ENCODE measurements around the gene FNDC7. TPM values are rescaled to one million over a fixed set of nuclear protein-coding genes. Genes with fewer than 3 reads are reported as not detected.

The FNDC7 gene
- total and polyA plus RNA-seq, 9 of the 15 experiments (the other 6 are each of a cell fraction or from before 2014, with no cell fraction given) = not detected

- TF ChIP-seq MLX (CRISPR knock-in tag; conservative IDR thresholded peaks at IDR 0.05) = no peak
- TF ChIP-seq PRPF4 (IDR thresholded peaks at IDR 0.05; ENCODE audit: insufficient read depth, low read depth, low read length, poor library complexity, severe bottlenecking) = no peak
- TF ChIP-seq ZNF12 (CRISPR knock-in tag; IDR thresholded peaks at IDR 0.05) = no peak
- TF ChIP-seq BRCA1 (IDR thresholded peaks at IDR 0.05) = no peak
- no peak for TF ChIP-seq BRCA1 (CRISPR knock-in tag; IDR thresholded peaks at IDR 0.05)
- no peak for TF ChIP-seq ZFP91 (CRISPR knock-in tag; IDR thresholded peaks at IDR 0.05)
- TF ChIP-seq TEAD4 (IDR thresholded peaks at IDR 0.05; ENCODE audit: low read length) = no peak
- no peak for TF ChIP-seq TEAD4 (CRISPR knock-in tag; IDR thresholded peaks at IDR 0.05; ENCODE audit: borderline replicate concordance)
- no peak for TF ChIP-seq ARID4B (CRISPR knock-in tag; IDR thresholded peaks at IDR 0.05)
- no peak for TF ChIP-seq FOS (IDR thresholded peaks at IDR 0.05; ENCODE audit: extremely low read depth, insufficient read length)
- TF ChIP-seq ATF7 (IDR thresholded peaks at IDR 0.05) = no peak
- TF ChIP-seq FOXP4 (CRISPR knock-in tag; IDR thresholded peaks at IDR 0.05; ENCODE audit: borderline replicate concordance) = no peak
- no peak for TF ChIP-seq NR2F6 (CRISPR knock-in tag; IDR thresholded peaks at IDR 0.05)
- no peak for TF ChIP-seq SAFB (IDR thresholded peaks at IDR 0.05; ENCODE audit: borderline replicate concordance, low read depth, low read length)
- TF ChIP-seq SPI1 (IDR thresholded peaks at IDR 0.05; ENCODE audit: borderline replicate concordance, low read depth, low read length) = no peak
- no peak; the same call in 1 of the 2 replicates for TF ChIP-seq CREM (IDR thresholded peaks at IDR 0.05; ENCODE audit: low read depth)
- TF ChIP-seq ZBTB5 (IDR thresholded peaks at IDR 0.05) = no peak
Measured at GRCh38 chr1:108691128-108691941, 21.4 kb upstream of the FNDC7 start (continued).
